ENCODE data around the gene HECTD2. TPM values are rescaled to one million over a fixed set of nuclear protein-coding genes. Genes with fewer than 3 reads are reported as not detected.
"Not testable (repeated sequence)": the region's sequence is repeated elsewhere in the genome, so short reads cannot be mapped to it uniquely, and the experiment has no call there.

HECTD2 gene
- total RNA-seq, 6 experiments from 2014 or later: 1.5 to 3.7 (median 3.1) TPM

GRCh38 chr10:91557651-91558111 is 147.5 kb downstream of the HECTD2 start:
- ATAC-seq: no peak
- no peak overlapping the region for H3K4me3 ChIP-seq
- 9% methylated on average over 2 of the region's 2 CpGs for WGBS (ENCODE audit: insufficient coverage, low coverage, low lambda C conversion rate, missing lambda C conversion rate)
- peaks cover 0 to 59% (median 26%) of the 10 kb centered on the region in 4 donors for H3K4me1 ChIP-seq
- H3K27ac ChIP-seq: peak overlapping the region; percentile 52 to 78 (median 57)
- H3K36me3 ChIP-seq: no peaks in the 10 kb centered on the region
- intact Hi-C loops (cut with DNase I): loop anchor here in 1 of 2 donors (5.0 kb wide), 1 partner anchor 75 kb away; the partner anchor contains the start of gene PPP1R3C
- no peak for TF ChIP-seq POLR2A (IDR thresholded peaks at IDR 0.05)
- TF ChIP-seq, protein P1, sequence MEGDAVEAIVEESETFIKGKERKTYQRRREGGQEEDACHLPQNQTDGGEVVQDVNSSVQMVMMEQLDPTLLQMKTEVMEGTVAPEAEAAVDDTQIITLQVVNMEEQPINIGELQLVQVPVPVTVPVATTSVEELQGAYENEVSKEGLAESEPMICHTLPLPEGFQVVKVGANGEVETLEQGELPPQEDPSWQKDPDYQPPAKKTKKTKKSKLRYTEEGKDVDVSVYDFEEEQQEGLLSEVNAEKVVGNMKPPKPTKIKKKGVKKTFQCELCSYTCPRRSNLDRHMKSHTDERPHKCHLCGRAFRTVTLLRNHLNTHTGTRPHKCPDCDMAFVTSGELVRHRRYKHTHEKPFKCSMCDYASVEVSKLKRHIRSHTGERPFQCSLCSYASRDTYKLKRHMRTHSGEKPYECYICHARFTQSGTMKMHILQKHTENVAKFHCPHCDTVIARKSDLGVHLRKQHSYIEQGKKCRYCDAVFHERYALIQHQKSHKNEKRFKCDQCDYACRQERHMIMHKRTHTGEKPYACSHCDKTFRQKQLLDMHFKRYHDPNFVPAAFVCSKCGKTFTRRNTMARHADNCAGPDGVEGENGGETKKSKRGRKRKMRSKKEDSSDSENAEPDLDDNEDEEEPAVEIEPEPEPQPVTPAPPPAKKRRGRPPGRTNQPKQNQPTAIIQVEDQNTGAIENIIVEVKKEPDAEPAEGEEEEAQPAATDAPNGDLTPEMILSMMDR (IDR thresholded peaks at IDR 0.05): no peak
- no peaks in the 10 kb centered on the region for H3K27me3 ChIP-seq
- H3K9me3 ChIP-seq: no peaks in the 10 kb centered on the region
- DNase-seq: no peak

- no peak for ATAC-seq
- H3K4me3 ChIP-seq: no peak overlapping the region
- peaks cover 0 to 56% (median 23%) of the 10 kb centered on the region in 4 donors for H3K4me1 ChIP-seq
- DNase-seq: no peak
- no peaks in the 10 kb centered on the region for H3K27me3 ChIP-seq
- intact Hi-C loops (cut with DNase I): loop anchor here in 1 of 2 donors (5.0 kb wide), 1 partner anchor 74 kb away; the partner anchor contains the start of gene PPP1R3C
- no peaks in the 10 kb centered on the region for H3K9me3 ChIP-seq
- WGBS (ENCODE audit: insufficient coverage, low coverage, low lambda C conversion rate, missing lambda C conversion rate): 74% methylated on average over 3 of the region's 3 CpGs
- no peaks in the 10 kb centered on the region for H3K36me3 ChIP-seq
- no peak for TF ChIP-seq POLR2A (IDR thresholded peaks at IDR 0.05)
- TF ChIP-seq, protein P1 (IDR thresholded peaks at IDR 0.05): no peak
- peak overlapping the region in 1 of 3 donors; percentile 47 for H3K27ac ChIP-seq
Observed at GRCh38 chr10:91558473-91558872, 148.3 kb downstream of the HECTD2 start.

- no peak for TF ChIP-seq POLR2A (IDR thresholded peaks at IDR 0.05)
- TF ChIP-seq, protein P1 (IDR thresholded peaks at IDR 0.05): no peak
- Histone ChIP-seq H3K27ac (peak overlapping the region in 2 of 3 donors; percentile 20 to 47), H3K36me3 (no peaks in the 10 kb centered on the region), H3K4me1 (peaks cover 0 to 56% (median 23%) of the 10 kb centered on the region in 4 donors), H3K27me3 (no peaks in the 10 kb centered on the region), H3K4me3 (no peak overlapping the region), H3K9me3 (no peaks in the 10 kb centered on the region)
- intact Hi-C loops (cut with DNase I): loop anchor here in 1 of 2 donors (5.0 kb wide), 1 partner anchor 73 kb away; the partner anchor contains the start of gene PPP1R3C
- 40% methylated on average over 1 of the region's 1 CpG for WGBS (ENCODE audit: insufficient coverage, low coverage, low lambda C conversion rate, missing lambda C conversion rate)
- DNase-seq: peak in 1 of 3 donors; percentile 72
- peak; percentile 13 to 56 (median 44) for ATAC-seq
Observed at GRCh38 chr10:91559169-91559568, 149.0 kb downstream of the HECTD2 start.

GRCh38 chr10:91559750-91560149 is 149.6 kb downstream of the HECTD2 start:
- peaks cover 0 to 53% (median 23%) of the 10 kb centered on the region in 4 donors for H3K4me1 ChIP-seq
- no peaks in the 10 kb centered on the region for H3K36me3 ChIP-seq
- no peaks in the 10 kb centered on the region for H3K9me3 ChIP-seq
- H3K4me3 ChIP-seq: no peak overlapping the region
- intact Hi-C loops (cut with DNase I): loop anchor here (5.0 to 10.0 kb wide), 2 partner anchors 65 to 73 kb away; partner anchors contain the start of gene PPP1R3C (in 1 of the 2)
- 25% methylated on average over 2 of the region's 2 CpGs for WGBS (ENCODE audit: insufficient coverage, low coverage, low lambda C conversion rate, missing lambda C conversion rate)
- TF ChIP-seq, protein P1 (IDR thresholded peaks at IDR 0.05): no peak
- TF ChIP-seq POLR2A (IDR thresholded peaks at IDR 0.05): no peak
- peak overlapping the region in 1 of 3 donors; percentile 47 for H3K27ac ChIP-seq
- ATAC-seq (peak in 2 of 4 donors; percentile 17 to 28), DNase-seq (no peak)
- H3K27me3 ChIP-seq: no peaks in the 10 kb centered on the region

DNA sequence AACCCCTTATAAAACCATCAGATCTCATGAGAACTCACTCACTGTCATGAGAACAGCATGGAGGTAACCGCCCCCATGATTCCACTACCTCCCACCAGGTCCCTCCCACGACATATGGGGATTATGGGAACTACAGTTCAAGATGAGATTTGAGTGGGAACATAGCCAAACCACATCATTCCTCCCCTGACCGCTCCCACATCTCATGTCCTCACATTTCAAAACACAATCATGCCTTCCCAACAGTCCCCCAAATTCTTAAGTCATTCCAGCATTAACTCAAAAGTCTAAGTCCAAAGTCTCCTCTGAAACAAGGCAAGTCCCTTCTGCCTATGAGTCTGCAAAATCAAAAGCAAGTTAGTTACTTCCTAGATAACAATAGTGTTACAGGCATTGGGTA is 150.7 kb downstream of the HECTD2 start:
- not testable (repeated sequence) for H3K36me3 ChIP-seq, H3K27ac ChIP-seq, DNase-seq, H3K4me3 ChIP-seq, H3K9me3 ChIP-seq, H3K27me3 ChIP-seq, ATAC-seq
- intact Hi-C loops (cut with DNase I): loop anchor here in 1 of 2 donors (10.0 kb wide), 1 partner anchor 64 kb away; no protein-coding TSS in a partner anchor
- H3K4me1 ChIP-seq: peaks cover 0 to 45% (median 19%) of the 10 kb centered on the region in 4 donors
- 87% methylated on average over 2 of the region's 3 CpGs for WGBS (ENCODE audit: insufficient coverage, low coverage, low lambda C conversion rate, missing lambda C conversion rate)

All from right lobe of liver (tissue), 6 donors.